ENCODE data around the gene SINHCAF.
A peak's percentile ranks its signal among the peaks of the same experiment; 100 is the strongest.
"Not testable (repeated sequence)": the region's sequence is repeated elsewhere in the genome, so short reads cannot be mapped to it uniquely, and the experiment has no call there.

Gene SINHCAF

DNA sequence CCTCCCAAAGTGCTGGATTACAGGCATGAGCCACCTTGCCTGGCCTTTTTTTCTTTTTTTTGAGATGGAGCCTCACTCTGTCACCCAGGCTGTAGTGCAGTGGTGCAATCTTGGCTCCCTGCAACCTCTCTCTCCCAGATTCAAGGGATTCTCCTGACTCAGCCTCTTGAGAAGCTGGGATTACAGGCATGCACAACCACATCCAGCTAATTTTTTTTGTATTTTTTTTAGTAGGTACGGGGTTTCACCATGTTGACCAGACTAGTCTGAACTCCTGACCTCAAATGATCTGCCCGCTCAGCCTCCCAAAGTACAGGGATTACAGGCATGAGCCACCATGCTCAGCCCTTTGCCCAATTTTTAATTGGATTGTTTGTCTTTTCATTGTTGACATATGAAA, 58.0 kb downstream of the SINHCAF start:
- DNase-seq (ENCODE audit: low read depth in 2 of 2, low spot score in 1 of 2) = no peak

DNA sequence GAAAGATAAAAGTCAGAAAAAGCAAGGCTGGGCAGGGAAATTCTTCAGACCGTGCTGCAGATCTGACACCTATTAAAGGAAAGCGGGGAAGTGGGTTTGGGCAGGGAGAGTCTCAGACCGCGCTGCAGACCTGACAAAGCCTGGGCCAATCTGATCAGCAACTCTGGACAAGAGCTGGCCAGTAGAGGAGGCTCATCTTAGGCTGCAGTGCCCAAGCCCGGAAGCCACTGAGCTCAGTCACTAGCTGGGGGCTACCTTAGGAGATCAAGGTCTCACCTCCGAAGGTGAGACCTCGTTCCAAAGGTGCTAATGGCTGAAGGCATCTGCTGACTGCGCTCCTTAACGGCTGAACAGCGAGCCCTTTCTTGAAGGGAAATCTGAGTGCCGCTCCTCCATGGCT, 60.2 kb downstream of the SINHCAF start:
- DNase-seq (ENCODE audit: low read depth in 2 of 2, low spot score in 1 of 2) = no peak

DNA sequence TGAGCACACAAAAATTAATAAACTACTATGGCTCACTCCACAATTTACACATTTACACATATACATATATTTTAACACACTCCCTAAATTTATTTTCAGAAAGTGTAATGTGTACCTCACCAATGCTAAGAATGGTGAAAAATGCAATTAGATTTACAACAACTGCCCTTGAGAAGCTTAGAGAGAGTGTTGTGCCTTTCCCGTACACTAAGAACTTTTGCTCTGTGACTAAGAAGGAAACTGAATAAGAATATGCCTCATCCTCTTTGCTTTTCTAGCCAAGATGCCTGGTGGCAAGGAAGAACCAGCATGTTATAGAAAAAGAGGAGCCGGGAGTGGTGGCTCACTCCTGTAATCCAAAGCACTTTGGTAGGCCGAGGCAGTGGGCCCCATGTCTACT, 62.3 kb downstream of the SINHCAF start:
- DNase-seq (ENCODE audit: low read depth in 2 of 2, low spot score in 1 of 2) = no peak

DNA sequence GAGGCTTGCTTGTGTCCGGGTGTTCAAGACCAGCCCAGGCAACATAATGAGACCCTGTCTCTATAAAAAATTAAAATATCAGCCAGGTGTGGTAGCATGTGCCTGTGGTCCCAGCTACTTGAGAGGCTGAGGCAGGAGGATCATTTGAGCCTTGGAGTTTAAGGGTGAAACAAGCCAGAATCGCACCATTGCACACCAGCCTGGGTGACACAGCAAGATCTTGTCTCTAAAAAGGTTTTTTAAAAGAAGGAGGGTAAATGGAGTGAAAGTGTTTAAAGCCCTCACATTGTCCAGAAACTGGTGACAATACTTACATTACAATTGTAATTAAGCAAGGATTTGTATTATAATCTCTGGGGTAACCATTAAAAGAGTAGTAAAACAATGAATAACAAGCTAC, 64.2 kb downstream of the SINHCAF start:
- no peak for DNase-seq (ENCODE audit: low read depth in 2 of 2, low spot score in 1 of 2)

DNA sequence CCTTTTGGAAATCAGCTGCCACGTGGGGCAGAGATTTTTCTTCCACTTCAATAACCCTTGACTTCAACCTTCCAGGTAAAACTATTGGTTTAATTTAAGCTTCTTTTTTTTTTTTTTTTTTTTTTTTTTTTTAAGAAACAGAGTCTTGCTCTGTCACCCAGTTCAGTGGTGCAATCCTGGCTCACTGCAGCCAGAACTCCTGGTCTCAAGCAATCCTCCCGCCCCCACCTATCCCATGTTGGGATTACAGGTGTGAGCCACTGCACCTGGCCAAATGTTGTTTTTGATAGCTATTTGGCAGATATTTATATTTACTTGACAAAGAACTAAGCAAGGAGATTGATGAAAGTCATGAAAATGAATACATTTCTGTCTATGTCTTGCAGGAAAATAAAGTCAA, 65.1 kb downstream of the SINHCAF start:
- no peak for DNase-seq (ENCODE audit: low read depth in 2 of 2, low spot score in 1 of 2)

DNA sequence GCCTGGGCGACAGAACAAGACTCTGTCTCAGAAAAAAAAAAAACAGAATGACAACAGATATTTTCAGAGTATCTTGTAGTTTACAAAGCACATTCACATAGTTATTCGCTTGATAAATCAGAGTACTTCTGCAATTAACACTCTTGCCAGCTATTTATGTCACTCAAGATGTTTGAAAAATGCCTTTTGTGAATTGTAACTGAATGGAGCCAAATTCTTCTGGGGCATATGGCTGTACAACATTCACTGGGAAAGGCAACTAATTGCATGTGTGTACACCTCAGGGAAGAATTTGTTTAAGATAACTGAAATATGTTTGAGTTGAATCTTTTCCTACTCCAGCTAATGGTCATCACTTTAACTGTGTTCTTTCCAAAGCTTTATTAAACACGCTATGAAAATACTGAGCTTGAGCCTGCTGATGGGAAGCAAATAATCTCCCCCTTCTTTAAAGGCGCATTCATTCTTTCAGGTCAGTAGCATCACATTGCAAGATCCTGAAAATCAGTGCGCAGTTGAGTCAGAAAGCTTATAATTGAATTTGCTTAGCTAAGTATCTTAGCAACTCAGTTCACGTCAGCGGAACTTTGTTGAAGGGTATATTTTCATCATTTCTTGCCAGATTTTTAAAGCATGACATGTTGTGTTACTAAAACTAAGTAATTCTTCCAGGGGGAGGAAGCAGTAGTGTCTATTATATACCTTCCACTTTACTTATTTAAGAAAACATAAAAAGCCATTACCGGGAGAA, 66.6 kb downstream of the SINHCAF start:
- DNase-seq (ENCODE audit: low read depth in 2 of 2, low spot score in 1 of 2) = no peak

DNA sequence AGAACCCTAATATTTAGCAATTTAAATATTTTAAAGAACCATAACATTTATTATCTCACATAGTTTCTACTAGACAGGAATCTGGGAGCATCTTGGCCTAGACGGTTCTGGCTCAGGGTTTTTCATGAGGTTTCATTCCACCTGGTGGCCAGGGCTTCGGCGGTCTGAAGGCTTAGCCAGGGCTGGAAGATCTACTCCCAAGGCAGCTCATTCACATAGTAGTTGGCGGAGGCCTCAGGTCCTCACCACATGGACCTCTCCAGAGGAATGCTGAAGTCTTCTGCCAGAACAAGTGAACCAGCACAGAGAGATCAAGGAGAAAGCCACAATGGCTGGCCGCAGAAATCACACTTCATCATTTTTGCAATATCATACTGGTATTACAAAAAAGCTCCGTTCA, 68.2 kb downstream of the SINHCAF start:
- DNase-seq (ENCODE audit: low read depth in 2 of 2, low spot score in 1 of 2) = no peak

DNA sequence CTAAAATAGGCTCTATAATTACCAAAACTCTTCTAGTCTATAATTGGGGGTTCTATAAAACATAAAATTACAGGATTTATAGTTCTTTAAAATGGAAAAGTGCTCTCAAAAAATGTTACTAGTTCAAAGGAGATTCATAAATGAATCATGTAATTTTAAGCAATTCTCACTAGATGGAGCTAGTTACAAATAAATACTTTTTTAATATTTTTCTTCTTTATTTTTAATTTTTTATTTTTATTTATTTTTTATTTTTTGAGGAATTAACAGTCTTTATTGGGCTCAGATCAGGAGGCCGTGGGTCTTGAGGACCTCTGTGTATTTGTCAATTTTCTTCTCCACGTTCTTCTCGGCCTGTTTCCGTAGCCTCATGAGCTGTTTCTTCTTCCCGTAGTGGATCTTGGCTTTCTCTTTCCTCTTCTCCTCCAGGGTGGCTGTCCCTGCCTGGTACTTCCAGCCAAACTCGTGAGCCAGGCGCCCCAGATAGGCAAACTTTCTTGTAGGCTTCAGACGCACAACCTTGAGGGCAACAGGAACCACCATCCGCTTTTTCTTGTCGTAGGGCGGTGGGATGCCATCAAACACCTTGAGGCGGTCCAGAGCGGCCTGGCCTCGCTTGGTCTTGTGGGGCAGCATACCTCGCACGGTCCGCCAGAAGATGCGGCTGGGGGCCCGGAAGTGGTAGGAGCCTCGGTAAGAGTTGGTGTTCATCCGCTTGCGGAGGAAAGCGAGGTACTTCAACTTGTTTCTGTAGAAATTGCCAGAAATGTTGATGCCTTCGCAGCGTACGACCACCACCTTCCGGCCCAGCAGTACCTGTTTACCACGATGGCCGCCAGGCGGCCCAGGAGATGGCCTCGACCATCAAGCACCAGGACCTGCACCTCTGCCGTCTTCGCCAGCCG, 74.0 kb downstream of the SINHCAF start:
- DNase-seq (ENCODE audit: low read depth in 2 of 2, low spot score in 1 of 2) = not testable (repeated sequence)

DNA sequence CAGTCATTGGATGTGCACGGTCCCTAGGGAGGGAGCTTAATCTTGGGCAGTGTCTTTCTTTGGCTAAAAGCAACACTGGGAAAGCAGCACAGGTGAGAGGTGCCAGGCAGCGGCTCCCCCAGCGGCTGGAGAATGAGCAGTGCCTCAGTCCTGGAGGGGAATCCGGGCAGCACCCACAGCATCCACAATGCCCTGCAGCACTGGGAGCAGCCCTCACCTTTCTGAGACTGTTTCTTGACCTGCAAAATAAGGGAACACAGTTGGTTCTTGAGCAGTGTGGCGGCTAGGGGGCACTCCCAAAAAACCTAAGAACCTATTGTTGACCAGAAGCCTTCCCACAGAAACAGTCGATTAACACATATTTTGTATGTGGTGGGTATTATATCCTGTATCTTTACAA, 75.8 kb downstream of the SINHCAF start:
- no peak for DNase-seq (ENCODE audit: low read depth in 2 of 2, low spot score in 1 of 2)

DNA sequence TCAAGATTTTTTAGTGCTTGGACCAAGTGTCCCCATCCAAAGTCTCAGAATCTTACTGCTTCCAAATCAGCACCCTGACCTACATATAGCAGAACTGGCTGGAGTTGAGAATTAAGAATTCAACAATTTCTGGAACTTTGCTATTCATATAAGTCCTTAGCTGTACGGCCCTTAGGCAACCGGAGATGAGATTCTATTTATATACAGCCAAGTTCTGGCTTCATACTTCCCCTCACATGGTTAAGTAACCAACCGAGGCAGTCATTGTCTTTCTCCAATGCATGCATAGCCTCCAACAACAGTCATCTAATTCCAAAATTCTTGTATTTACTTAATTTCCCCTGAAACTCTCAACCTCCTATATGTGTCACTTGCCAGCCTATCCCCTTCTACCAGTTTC, 76.6 kb downstream of the SINHCAF start:
- no peak for DNase-seq (ENCODE audit: low read depth in 2 of 2, low spot score in 1 of 2)

DNA sequence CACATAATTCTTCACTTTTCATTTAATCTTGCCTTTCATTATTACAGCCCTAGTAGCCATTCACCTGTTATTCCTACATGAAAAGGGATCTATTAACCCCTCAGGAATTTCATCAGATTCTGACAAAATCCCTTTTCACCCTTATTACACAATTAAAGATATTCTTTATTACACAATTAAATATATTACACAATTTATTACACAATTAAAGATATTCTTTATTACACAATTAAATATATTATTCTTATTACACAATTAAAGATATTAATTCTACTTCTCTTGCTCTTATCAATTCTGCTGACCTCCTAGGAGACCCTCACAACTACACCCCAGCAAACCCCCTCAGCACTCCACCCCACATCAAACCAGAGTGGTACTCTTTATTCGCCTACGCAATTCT, 77.1 kb downstream of the SINHCAF start:
- no peak for DNase-seq (ENCODE audit: low read depth in 2 of 2, low spot score in 1 of 2)

DNA sequence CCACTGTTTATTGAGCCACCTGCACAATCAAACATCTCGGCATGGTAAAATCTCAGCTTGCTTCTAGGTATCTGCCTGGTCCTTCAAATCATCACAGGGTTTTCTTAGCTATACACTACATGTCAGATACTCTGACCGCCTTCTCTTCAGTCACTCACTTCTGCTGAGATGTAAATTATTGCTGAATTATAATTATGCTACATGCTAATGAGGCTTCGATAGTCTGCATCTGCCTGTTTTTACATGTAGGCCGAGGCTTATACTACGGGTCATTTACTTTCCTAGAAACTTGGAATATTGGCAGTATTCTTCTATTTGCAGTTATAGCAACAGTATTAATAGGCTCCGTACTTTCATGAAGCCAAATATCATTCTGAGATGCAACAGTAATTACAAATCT, 77.6 kb downstream of the SINHCAF start:
- DNase-seq (ENCODE audit: low read depth in 2 of 2, low spot score in 1 of 2) = no peak

DNA sequence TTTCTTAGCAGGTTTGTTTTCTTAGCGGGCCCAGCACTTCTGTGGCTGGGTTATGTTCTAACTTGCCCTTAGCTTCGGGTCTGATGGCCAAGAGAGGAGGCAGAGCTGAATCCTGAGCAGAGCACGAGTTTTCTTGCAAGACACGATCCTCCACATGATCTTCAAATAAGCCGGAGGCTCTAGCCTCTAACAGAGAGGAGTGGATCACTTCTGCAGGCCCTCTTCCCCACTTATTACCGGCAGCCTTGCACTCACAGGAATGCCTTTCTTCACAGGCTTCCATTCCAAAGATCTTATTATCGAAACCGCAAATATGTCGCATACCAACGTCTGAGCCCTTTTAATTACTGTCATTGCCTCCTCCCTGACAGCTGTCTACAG, 79.5 kb downstream of the SINHCAF start:
- DNase-seq (ENCODE audit: low read depth in 2 of 2, low spot score in 1 of 2) = no peak

DNA sequence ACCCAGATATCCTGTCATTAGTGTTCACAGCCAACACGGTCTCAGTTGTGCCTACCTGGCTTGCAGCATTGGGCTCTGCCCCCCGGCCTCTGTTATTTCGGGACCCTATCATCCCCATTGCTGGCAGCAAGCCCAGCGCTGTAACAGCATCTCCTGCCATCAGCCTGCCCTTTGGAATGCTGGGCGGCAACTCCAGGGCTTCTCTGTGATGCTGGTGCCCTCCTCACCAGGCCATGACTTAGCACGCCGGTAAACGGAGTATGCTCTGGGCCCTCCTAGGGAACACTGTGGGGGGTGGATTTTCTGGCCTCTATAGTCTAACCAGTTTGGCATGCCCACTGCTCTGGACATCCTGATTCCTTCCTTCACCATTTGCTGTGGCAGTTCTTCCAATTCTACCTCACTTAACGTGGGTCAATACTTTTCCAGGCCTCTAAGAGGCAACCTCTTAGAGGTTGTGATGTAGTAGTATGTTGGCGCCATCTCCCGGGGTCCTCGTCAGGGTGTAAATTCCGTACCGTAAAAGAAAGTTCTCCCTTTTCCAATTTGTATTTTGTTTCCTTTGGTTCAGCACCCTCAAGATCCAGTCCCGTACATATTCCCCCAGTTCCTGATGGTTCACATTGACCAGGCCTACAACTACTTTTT, 80.0 kb downstream of the SINHCAF start:
- DNase-seq (ENCODE audit: low read depth in 2 of 2, low spot score in 1 of 2) = no peak

DNA sequence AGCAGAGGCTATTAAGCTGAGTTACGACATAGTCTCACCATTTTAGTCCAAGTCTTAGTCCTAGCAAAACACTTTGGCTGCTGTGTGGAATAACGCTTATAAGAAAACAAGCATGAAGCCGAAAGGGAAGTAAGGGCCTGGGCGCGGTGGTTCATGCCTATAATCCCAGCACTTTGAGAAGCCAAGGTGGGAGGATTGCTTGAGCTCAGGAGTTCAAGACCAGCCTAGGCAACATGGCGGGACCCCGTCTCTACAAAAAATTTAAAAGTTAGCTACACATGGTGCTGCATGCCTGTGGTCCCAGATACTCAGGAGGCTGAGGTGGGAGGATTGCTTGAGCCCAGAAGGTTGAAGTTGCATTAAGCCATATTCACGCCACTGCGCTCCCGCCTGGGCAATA, 83.5 kb downstream of the SINHCAF start:
- not testable (repeated sequence) for DNase-seq (ENCODE audit: low read depth in 2 of 2, low spot score in 1 of 2)

DNA sequence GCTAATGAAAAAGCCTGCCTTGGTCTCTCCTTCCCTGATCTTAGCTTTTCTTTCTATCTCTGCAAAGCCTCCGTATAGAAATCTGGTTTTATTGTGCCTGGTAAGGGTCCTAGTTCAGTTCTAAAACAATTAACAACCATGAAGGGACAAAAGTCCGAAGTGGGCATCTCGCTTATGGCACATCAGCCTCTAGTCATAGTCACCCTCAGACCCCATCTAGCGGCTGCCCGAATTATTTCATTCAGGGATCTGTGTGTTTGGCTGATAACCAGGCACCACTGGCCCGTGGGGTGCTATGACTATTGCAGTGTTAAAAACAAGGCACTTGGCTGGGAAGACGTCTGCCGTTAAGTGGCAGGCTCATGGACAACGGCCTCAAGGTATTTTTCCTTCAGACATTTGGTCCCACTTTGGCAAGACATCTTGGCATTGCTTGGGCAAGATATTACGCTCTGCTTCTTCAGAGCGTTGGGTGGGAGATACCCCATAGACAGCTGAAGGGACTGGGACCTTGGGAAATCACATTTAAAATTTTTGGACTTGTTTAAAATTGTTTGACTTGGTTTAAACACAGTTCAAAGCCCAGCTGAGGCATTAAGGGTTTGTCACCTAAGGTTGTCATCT, 87.1 kb downstream of the SINHCAF start:
- DNase-seq (ENCODE audit: low read depth in 2 of 2, low spot score in 1 of 2) = peak; percentile 19

DNA sequence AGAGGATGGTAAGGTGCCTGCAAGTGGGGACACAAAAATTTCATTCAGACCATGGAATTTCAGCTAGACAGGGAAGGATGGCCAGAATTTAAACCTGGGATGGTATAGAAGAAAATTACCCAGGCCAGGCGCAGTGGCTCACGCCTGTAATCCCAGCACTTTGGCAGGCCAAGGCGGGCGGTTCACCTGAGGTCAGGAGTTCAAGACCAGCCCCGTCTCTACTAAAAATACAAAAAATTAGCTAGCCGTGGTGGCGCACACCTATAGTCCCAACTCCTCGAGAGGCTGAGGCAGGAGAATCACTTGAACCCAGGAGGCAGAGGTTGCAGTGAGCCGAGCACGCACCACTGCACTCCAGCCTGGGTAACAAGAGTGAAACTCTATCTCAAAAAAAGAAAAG, 87.6 kb downstream of the SINHCAF start:
- DNase-seq (ENCODE audit: low read depth in 2 of 2, low spot score in 1 of 2) = not testable (repeated sequence)

DNA sequence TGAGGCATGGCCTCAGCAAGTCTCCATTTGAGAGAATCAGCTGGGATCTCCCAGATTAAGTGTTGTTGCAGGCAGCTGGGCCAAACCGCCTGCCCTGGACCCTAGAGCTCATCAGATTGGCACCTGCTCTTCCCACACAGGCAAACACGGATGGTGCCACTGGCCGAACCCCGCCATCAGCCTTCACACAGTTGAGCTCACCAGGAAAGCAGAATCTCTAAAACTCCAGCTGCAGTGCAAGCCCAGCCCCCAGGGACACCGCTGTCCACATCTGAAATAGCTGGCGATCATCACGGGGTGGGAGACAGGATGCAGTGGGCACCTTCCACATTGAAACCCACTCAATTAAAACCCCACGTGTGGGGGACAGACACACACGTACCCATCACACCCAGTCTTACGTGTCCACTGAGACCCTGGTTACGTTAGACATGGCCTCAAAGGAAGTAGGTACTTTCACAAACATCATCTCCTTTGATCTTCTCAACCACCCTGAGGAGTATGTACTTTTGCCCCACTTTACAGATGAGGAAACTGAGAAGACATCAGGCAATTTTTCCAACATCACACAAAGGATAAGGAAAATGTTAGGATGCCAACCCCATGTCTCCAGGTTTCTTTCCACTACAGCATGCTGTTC, 88.8 kb downstream of the SINHCAF start:
- DNase-seq (ENCODE audit: low read depth in 2 of 2, low spot score in 1 of 2) = no peak

DNA sequence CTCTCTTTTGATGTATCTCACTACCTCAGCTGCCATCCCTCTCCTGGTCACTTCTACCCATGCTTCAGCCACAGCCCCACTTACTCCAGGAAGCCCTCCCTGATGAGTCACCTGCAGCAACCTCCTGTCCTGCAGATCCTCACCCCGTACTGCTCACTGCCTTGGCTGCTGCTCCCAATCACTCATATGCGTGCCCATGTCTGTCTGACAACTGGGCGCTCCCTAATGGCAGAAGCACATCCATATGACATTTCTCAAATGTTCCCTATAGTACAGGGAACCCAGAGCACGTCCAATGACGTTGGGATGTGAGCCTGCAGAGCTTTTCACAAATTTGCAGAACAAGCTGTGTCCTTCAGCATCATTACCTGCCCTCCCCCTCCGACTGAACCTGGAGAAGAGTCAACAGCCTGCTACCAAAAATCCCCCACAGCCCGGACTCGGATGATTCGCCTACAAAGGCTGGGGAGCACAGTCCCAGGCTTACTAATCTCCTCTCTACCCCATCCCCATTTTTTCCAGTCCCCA, 90.0 kb downstream of the SINHCAF start:
- DNase-seq (ENCODE audit: low read depth in 2 of 2, low spot score in 1 of 2) = no peak

DNA sequence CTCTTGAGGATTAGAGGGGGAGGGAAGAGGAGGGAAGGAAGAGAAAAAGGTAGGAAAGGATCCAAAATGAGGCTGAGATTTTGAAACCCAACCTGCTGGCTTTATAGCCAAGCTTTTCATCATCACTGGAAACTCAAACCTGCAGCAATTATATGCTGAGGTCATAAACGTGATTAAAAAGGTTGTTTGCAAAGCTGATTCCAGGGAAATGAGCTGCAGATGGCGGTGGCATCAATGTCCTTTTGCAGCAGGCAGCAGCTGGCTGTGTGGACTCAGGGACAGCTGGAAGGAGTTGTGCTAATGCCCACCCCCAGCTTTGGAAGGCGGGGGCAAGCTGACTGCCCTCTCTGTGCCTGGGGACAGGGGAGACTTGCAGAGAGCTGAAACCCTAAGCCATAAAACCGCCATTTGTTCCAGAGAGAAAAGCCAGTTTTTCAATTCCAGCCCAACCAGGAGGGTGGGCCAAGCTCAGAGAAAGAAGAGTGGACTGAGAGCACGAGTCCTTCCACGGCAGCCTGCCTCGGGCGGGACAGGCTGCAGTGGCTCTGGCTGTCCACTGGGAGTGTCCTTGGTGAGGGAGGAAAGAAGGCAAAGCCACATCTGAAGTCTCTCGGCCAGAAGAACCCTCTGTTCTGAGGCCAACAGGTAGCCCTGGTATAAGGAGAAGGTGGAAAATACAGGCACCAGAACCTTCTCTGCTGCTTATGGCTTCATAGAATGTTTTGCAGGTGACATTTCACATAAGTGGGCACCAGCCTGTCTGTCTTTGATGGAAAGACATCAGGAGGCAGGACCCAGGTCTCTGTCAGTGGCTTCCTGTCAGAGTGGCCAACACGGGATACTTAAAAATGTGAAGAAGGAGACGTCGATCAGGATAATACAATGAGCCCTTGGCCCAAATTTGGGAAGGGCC, 90.7 kb downstream of the SINHCAF start:
- DNase-seq (ENCODE audit: low read depth in 2 of 2, low spot score in 1 of 2) = no peak
